Measurements from ENCODE around the gene CA10. TPM values are rescaled to one million over a fixed set of nuclear protein-coding genes. Genes with fewer than 3 reads are reported as not detected.

The CA10 gene
- total and polyA plus RNA-seq, 2 donors (not counting 3 experiments of a cell fraction or from before 2014, with no cell fraction given), result not detected

GRCh38 chr17:51764387-51764971 lies 394.0 kb downstream of the CA10 start:
- H2AFZ ChIP-seq (ENCODE audit: low read depth, low read length), result no peak overlapping the region

More at GRCh38 chr17:51764387-51764971, 394.0 kb downstream of the CA10 start:
- FAIRE-seq (peak; percentile 94), DNase-seq (ENCODE audit: low read depth, low spot score) (peak; percentile 36)
- no peak overlapping the region for H3K4me3 ChIP-seq (replicated peaks in 1 of 3; ENCODE audit: insufficient read depth in 1 of 3, low read depth in 1 of 3, low read length in 3 of 3)
- H4K20me1 ChIP-seq (replicated peaks; ENCODE audit: control insufficient read depth, extremely low read depth, insufficient read depth, low read length), result no peaks in the 10 kb centered on the region
- H3K9ac ChIP-seq (replicated peaks; ENCODE audit: extremely low read depth, insufficient read depth, low read length), result no peak overlapping the region
- H3K27me3 ChIP-seq (ENCODE audit: control insufficient read depth in 2 of 2, insufficient read depth in 2 of 2, low read length in 2 of 2), result no peaks in the 10 kb centered on the region
- no peaks in the 10 kb centered on the region for H3K4me1 ChIP-seq (ENCODE audit: control insufficient read depth, extremely low read depth, insufficient read depth, low read length)
- H3K79me2 ChIP-seq (ENCODE audit: control insufficient read depth, insufficient read depth, low read length), result no peaks in the 10 kb centered on the region
- H3K4me2 ChIP-seq (ENCODE audit: insufficient read depth, low read length), result no peak overlapping the region
- ChIA-PET POLR2A (no interaction called here), CTCF (interaction anchor here (1.1 to 2.7 kb wide), 3 partner anchors 8 to 466 kb away, joined by 5 to 15 read pairs (median 6); no protein-coding TSS in a partner anchor)
- intact Hi-C loops (cut with micrococcal nuclease), result loop anchor here (1.0 to 5.0 kb wide), 3 partner anchors 342 to 1268 kb away; no protein-coding TSS in a partner anchor
- no peak for TF ChIP-seq MAX (IDR thresholded peaks at IDR 0.05; ENCODE audit: insufficient read depth, insufficient read length)
- no peak for TF ChIP-seq MYC (IDR thresholded peaks at IDR 0.05; ENCODE audit: low read depth, low read length)
- peak; percentile 72 to 75 for TF ChIP-seq CTCF (IDR thresholded peaks at IDR 0.05; ENCODE audit: extremely low read depth in 1 of 2, insufficient read depth in 1 of 2, low read depth in 1 of 2, low read length in 2 of 2)
- TF ChIP-seq GATA2 (IDR thresholded peaks at IDR 0.05; ENCODE audit: insufficient read depth, insufficient read length, low read depth, low read length), result no peak
- dilution Hi-C loops (cut with MboI; ENCODE audit: extremely low pct_ligation_motif_present, low sequenced_read_pairs), result no loop called here
- H3K9me1 ChIP-seq (replicated peaks; ENCODE audit: control insufficient read depth, extremely low read depth, insufficient read depth, low read length), result no peaks in the 10 kb centered on the region
- no peaks in the 10 kb centered on the region for H3K9me3 ChIP-seq (replicated peaks; ENCODE audit: control insufficient read depth, insufficient read depth, low read length)
- H3K27ac ChIP-seq (ENCODE audit: insufficient read depth, low read depth, low read length), result no peak overlapping the region
- no TSS peak for BruUV-seq (replicated peaks)
- no peaks in the 10 kb centered on the region for H3K36me3 ChIP-seq (ENCODE audit: control insufficient read depth in 2 of 2, extremely low read depth in 1 of 2, insufficient read depth in 2 of 2, low read length in 2 of 2)
